ENCODE data around the gene MB21D2.
A peak's percentile ranks its signal among the peaks of the same experiment; 100 is the strongest.

MB21D2 gene

GRCh38 chr3:192812743-192813383 is 104.8 kb downstream of the MB21D2 start:
- TF ChIP-seq CTCF (IDR thresholded peaks at IDR 0.05; ENCODE audit: low read length) (peak; percentile 38), EZH2 (IDR thresholded peaks at IDR 0.05; ENCODE audit: borderline replicate concordance, low read length) (no peak)
- no peak overlapping the region for H3K4me3 ChIP-seq (ENCODE audit: low read depth, low read length, poor library complexity, severe bottlenecking)
- H3K27me3 ChIP-seq (ENCODE audit: insufficient read depth, low read length) = no peaks in the 10 kb centered on the region
- no peak overlapping the region for H3K27ac ChIP-seq (ENCODE audit: low read depth, low read length, poor library complexity, severe bottlenecking)
- no peaks in the 10 kb centered on the region for H4K20me1 ChIP-seq (ENCODE audit: insufficient read depth, low read length)
- H3K9me3 ChIP-seq (ENCODE audit: low read length) = no peaks in the 10 kb centered on the region
- no peaks in the 10 kb centered on the region for H3K4me1 ChIP-seq (ENCODE audit: insufficient read depth, low read length, severe bottlenecking)
- no peaks in the 10 kb centered on the region for H3K79me2 ChIP-seq (ENCODE audit: insufficient read depth, low read length)
- H3K9me2 ChIP-seq (ENCODE audit: low read depth, low read length) = no peaks in the 10 kb centered on the region
- H3F3A ChIP-seq (ENCODE audit: insufficient read depth, low read length) = no peaks in the 10 kb centered on the region
- H2AFZ ChIP-seq (ENCODE audit: low read length) = no peak overlapping the region
- no peak overlapping the region for H3K4me2 ChIP-seq (ENCODE audit: low read length)
- no peaks in the 10 kb centered on the region for H3K36me3 ChIP-seq (ENCODE audit: insufficient read depth, low read length)
- no peak overlapping the region for H3K9ac ChIP-seq (ENCODE audit: low read length)

- no peak overlapping the region for H3K4me2 ChIP-seq (ENCODE audit: low read length)
- H3K27me3 ChIP-seq (ENCODE audit: insufficient read depth, low read length) = no peaks in the 10 kb centered on the region
- no peaks in the 10 kb centered on the region for H3K79me2 ChIP-seq (ENCODE audit: insufficient read depth, low read length)
- no peak overlapping the region for H3K4me3 ChIP-seq (ENCODE audit: low read depth, low read length, poor library complexity, severe bottlenecking)
- no peaks in the 10 kb centered on the region for H3K9me3 ChIP-seq (ENCODE audit: low read length)
- H3K4me1 ChIP-seq (ENCODE audit: insufficient read depth, low read length, severe bottlenecking) = no peaks in the 10 kb centered on the region
- no peaks in the 10 kb centered on the region for H3F3A ChIP-seq (ENCODE audit: insufficient read depth, low read length)
- H3K27ac ChIP-seq (ENCODE audit: low read depth, low read length, poor library complexity, severe bottlenecking) = no peak overlapping the region
- no peaks in the 10 kb centered on the region for H3K9me2 ChIP-seq (ENCODE audit: low read depth, low read length)
- no peak overlapping the region for H3K9ac ChIP-seq (ENCODE audit: low read length)
- no peak for TF ChIP-seq CTCF (IDR thresholded peaks at IDR 0.05; ENCODE audit: low read length)
- no peak for TF ChIP-seq EZH2 (IDR thresholded peaks at IDR 0.05; ENCODE audit: borderline replicate concordance, low read length)
- H2AFZ ChIP-seq (ENCODE audit: low read length) = no peak overlapping the region
- H4K20me1 ChIP-seq (ENCODE audit: insufficient read depth, low read length) = no peaks in the 10 kb centered on the region
- H3K36me3 ChIP-seq (ENCODE audit: insufficient read depth, low read length) = no peaks in the 10 kb centered on the region
Measured at GRCh38 chr3:192805711-192806110, 111.9 kb downstream of the MB21D2 start.

GRCh38 chr3:192804502-192804901 is 113.2 kb downstream of the MB21D2 start:
- Histone ChIP-seq H4K20me1 (ENCODE audit: insufficient read depth, low read length) (no peaks in the 10 kb centered on the region), H3K9ac (ENCODE audit: low read length) (no peak overlapping the region), H3K36me3 (ENCODE audit: insufficient read depth, low read length) (no peaks in the 10 kb centered on the region), H3K27ac (ENCODE audit: low read depth, low read length, poor library complexity, severe bottlenecking) (no peak overlapping the region), H3K79me2 (ENCODE audit: insufficient read depth, low read length) (no peaks in the 10 kb centered on the region), H3K4me1 (ENCODE audit: insufficient read depth, low read length, severe bottlenecking) (no peaks in the 10 kb centered on the region), H3K4me3 (ENCODE audit: low read depth, low read length, poor library complexity, severe bottlenecking) (no peak overlapping the region), H2AFZ (ENCODE audit: low read length) (no peak overlapping the region), H3F3A (ENCODE audit: insufficient read depth, low read length) (no peaks in the 10 kb centered on the region), H3K27me3 (ENCODE audit: insufficient read depth, low read length) (no peaks in the 10 kb centered on the region), H3K9me2 (ENCODE audit: low read depth, low read length) (no peaks in the 10 kb centered on the region), H3K9me3 (ENCODE audit: low read length) (no peaks in the 10 kb centered on the region), H3K4me2 (ENCODE audit: low read length) (no peak overlapping the region)
- TF ChIP-seq EZH2 (IDR thresholded peaks at IDR 0.05; ENCODE audit: borderline replicate concordance, low read length) = no peak

All from OCI-LY1 (cell line).